ENCODE data around the gene PRSS22. TPM values are rescaled to one million over a fixed set of nuclear protein-coding genes. Genes with fewer than 3 reads are reported as not detected.
"Not testable (repeated sequence)": the region's sequence is repeated elsewhere in the genome, so short reads cannot be mapped to it uniquely, and the experiment has no call there.

The PRSS22 gene
- total and polyA plus RNA-seq, 10 of the 15 experiments (the other 5 are each of a cell fraction or from before 2014, with no cell fraction given), result not detected

DNA sequence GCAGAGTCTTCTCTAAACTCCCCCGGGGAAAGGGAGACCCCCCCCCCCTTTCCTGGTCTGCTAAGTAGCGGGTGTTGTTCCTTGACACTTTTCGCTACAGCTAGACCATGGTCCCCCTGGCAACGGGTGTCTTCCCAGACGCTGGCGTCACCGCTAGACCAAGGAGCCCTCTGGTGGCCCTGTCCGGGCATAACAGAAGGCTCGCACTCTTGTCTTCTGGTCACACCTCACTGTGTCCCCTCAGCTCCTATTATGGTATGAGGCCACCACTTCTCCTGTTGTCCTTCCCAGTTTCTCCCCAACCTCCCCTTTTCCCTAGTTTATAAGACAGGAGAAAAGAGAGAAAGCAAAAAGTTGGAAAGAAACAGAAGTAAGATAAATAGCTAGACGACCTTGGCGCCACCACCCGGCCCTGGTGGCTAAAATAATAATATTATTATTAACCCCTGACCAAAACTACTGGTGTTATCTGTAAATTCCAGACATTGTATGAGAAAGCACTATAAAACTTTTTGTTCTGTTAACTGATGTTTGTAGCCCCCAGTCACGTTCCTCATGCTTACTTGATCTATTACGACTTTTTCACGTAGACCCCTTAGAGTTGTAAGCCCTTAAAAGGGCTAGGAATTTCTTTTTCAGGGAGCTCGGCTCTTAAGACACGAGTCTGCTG lies 49.2 kb upstream of the PRSS22 start:
- ChIA-PET CTCF (interaction anchor here (0.6 to 4.3 kb wide), 19 partner anchors 10 to 964 kb away, joined by 3 to 30 read pairs (median 6); partner anchors contain the start of genes FLYWCH2 and PKMYT1), SMC1A (ENCODE audit: uncharacterized antibody, unreplicated experiment) (interaction anchor here (0.6 to 1.9 kb wide), 11 partner anchors 10 to 68 kb away, joined by 3 to 11 read pairs (median 4); partner anchors contain the start of gene FLYWCH2), POLR2A (interaction anchor here (0.6 to 2.6 kb wide), 3 partner anchors 24 to 221 kb away, joined by 3 to 12 read pairs (median 3); partner anchors contain the start of gene FLYWCH2), RAD21 (ENCODE audit: unreplicated experiment) (interaction anchor here (0.7 to 1.5 kb wide), 5 partner anchors 9 to 35 kb away, joined by 3 to 6 read pairs (median 4); partner anchors contain the start of gene FLYWCH2)
- FAIRE-seq; DNase-seq (ENCODE audit: low read depth, low spot score); BruUV-seq (replicated peaks); H3K27me3 ChIP-seq (replicated peaks in 1 of 2; ENCODE audit: control insufficient read depth in 2 of 2, insufficient read depth in 2 of 2, low read length in 1 of 2); H2AFZ ChIP-seq (ENCODE audit: control insufficient read depth, low read depth, low read length); H3K4me1 ChIP-seq (ENCODE audit: control insufficient read depth, insufficient read depth, low read length); H3K4me2 ChIP-seq (ENCODE audit: control insufficient read depth, insufficient read depth); in situ Hi-C loops (cut with MboI); H4K20me1 ChIP-seq (ENCODE audit: control insufficient read depth, insufficient read depth); H3K36me3 ChIP-seq (ENCODE audit: control insufficient read depth in 2 of 2, insufficient read depth in 2 of 2, low read length in 1 of 2); H3K9ac ChIP-seq (ENCODE audit: control insufficient read depth, insufficient read depth, low read length); H3K4me3 ChIP-seq; ATAC-seq; H3K9me3 ChIP-seq (replicated peaks; ENCODE audit: control insufficient read depth, insufficient read depth, low read length); H3K27ac ChIP-seq (ENCODE audit: control insufficient read depth, insufficient read depth); H3K79me2 ChIP-seq (ENCODE audit: control insufficient read depth, insufficient read depth, low read length): not testable (repeated sequence)
- TF ChIP-seq, protein P1, sequence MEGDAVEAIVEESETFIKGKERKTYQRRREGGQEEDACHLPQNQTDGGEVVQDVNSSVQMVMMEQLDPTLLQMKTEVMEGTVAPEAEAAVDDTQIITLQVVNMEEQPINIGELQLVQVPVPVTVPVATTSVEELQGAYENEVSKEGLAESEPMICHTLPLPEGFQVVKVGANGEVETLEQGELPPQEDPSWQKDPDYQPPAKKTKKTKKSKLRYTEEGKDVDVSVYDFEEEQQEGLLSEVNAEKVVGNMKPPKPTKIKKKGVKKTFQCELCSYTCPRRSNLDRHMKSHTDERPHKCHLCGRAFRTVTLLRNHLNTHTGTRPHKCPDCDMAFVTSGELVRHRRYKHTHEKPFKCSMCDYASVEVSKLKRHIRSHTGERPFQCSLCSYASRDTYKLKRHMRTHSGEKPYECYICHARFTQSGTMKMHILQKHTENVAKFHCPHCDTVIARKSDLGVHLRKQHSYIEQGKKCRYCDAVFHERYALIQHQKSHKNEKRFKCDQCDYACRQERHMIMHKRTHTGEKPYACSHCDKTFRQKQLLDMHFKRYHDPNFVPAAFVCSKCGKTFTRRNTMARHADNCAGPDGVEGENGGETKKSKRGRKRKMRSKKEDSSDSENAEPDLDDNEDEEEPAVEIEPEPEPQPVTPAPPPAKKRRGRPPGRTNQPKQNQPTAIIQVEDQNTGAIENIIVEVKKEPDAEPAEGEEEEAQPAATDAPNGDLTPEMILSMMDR (IDR thresholded peaks at IDR 0.05 in 2 of 3, conservative IDR thresholded peaks at IDR 0.05 in 1 of 3; ENCODE audit: control insufficient read depth in 2 of 3, extremely low read depth in 1 of 3, insufficient read depth in 1 of 3, low read depth in 3 of 3, low read length in 3 of 3), result peak; percentile 52 to 68 (median 54); a peak in 5 of 6 replicates
- TF ChIP-seq BMI1 (IDR thresholded peaks at IDR 0.05; ENCODE audit: borderline replicate concordance), result peak; percentile 78; the same call in 1 of the 2 replicates
- TF ChIP-seq CREM (IDR thresholded peaks at IDR 0.05; ENCODE audit: low read depth), result peak; percentile 48; the same call in 1 of the 2 replicates
- peak; percentile 37; the same call in 1 of the 2 replicates for TF ChIP-seq IKZF1 (conservative IDR thresholded peaks at IDR 0.05)
- 0 out of 2 replicates have a peak, but pooled peaks have one; percentile 47 for TF ChIP-seq NBN (IDR thresholded peaks at IDR 0.05)
- TF ChIP-seq SMC3 (IDR thresholded peaks at IDR 0.05; ENCODE audit: borderline replicate concordance, low read length), result peak; percentile 35; the same call in 1 of the 2 replicates
- TF ChIP-seq CREB1 (IDR thresholded peaks at IDR 0.05; ENCODE audit: low read depth), result 0 out of 2 replicates have a peak, but pooled peaks have one; percentile 45
- TF ChIP-seq, protein P2, sequence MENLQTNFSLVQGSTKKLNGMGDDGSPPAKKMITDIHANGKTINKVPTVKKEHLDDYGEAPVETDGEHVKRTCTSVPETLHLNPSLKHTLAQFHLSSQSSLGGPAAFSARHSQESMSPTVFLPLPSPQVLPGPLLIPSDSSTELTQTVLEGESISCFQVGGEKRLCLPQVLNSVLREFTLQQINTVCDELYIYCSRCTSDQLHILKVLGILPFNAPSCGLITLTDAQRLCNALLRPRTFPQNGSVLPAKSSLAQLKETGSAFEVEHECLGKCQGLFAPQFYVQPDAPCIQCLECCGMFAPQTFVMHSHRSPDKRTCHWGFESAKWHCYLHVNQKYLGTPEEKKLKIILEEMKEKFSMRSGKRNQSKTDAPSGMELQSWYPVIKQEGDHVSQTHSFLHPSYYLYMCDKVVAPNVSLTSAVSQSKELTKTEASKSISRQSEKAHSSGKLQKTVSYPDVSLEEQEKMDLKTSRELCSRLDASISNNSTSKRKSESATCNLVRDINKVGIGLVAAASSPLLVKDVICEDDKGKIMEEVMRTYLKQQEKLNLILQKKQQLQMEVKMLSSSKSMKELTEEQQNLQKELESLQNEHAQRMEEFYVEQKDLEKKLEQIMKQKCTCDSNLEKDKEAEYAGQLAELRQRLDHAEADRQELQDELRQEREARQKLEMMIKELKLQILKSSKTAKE (IDR thresholded peaks at IDR 0.05; ENCODE audit: low read depth, poor library complexity, severe bottlenecking), result peak; percentile 28
- TF ChIP-seq ATF7 (IDR thresholded peaks at IDR 0.05; ENCODE audit: low read depth), result peak; percentile 75
- 0 out of 2 replicates have a peak, but pooled peaks have one; percentile 23 for TF ChIP-seq RUNX3 (IDR thresholded peaks at IDR 0.05; ENCODE audit: low read length)
- peak; percentile 43; the same call in 1 of the 2 replicates for TF ChIP-seq SMARCA5 (IDR thresholded peaks at IDR 0.05)
- TF ChIP-seq RAD21 (IDR thresholded peaks at IDR 0.05; ENCODE audit: insufficient read depth, low read depth, low read length), result peak; percentile 45
- intact Hi-C loops (cut with micrococcal nuclease; ENCODE audit: unreplicated experiment), result loop anchor here (2.0 to 5.0 kb wide), 2 partner anchors 32 to 75 kb away; partner anchors contain the start of gene PKMYT1
- 13% methylated on average over 16 of the region's 17 CpGs for WGBS (ENCODE audit: insufficient coverage, insufficient replicate concordance, low lambda C conversion rate, missing lambda C conversion rate)

Measured in GM12878 (cell line).